A549 (cell line): ENCODE measurements around the gene CA11. TPM values are rescaled to one million over a fixed set of nuclear protein-coding genes. Genes with fewer than 3 reads are reported as not detected.

Experiments used
- ATAC-seq, 2 experiments: fragments of 200-7000 bp in 1 of 2; fragments of >200 bp in 1 of 2; cut with Nextera tagmentation in 1 of 2; cut with Tn5 transposase in 1 of 2; 3 replicates each; pipeline versions ENCODE4 v1.8.0 to v1.9.1; 2018 to 2020; ENCODE audit warnings: mild to moderate bottlenecking in 1 of 2, moderate library complexity in 1 of 2
- CTCF ChIA-PET: fragments of 300-600 bp; sonication (Branson Sonifier 250); formaldehyde crosslinking; extraction: SDS; loops from one replicate; lab custom pipeline; 2021; ENCODE audit warnings: antibody characterized with exemption, inconsistent platforms; lab: Yijun Ruan, JAX
- POLR2A ChIA-PET: fragments of 350-600 bp; formaldehyde crosslinking; extraction: SDS; loops from one replicate; lab custom pipeline; 2021; ENCODE audit warnings: antibody characterized with exemption, inconsistent platforms; lab: Yijun Ruan, JAX
- DNase-seq, 2 experiments: peaks; one replicate each; pipeline versions ENCODE4 v3.0.0 to v3.0.0-alpha.2; 2011 to 2016; ENCODE audit warnings: low read depth in 1 of 2, low spot score in 1 of 2
- FAIRE-seq: peaks from 2 replicates; lab custom pipeline; 2011; peaks lifted over from hg19 to GRCh38; lab: Jason Lieb, UNC
- H3K27ac ChIP-seq, 2 experiments: fragments of >200 bp; sonication (Bioruptor Twin); formaldehyde crosslinking; 3 replicates each; pipeline ENCODE4 v1.5.1; 2016 to 2017
- H3K4me1 ChIP-seq: fragments of >200 bp; sonication (Bioruptor Twin); formaldehyde crosslinking; 3 replicates; pipeline ENCODE4 v1.6.1; 2016
- H3K4me2 ChIP-seq: fragments of >200 bp; sonication (Bioruptor Twin); formaldehyde crosslinking; 3 replicates; pipeline ENCODE4 v1.6.1; 2016
- H3K4me3 ChIP-seq: fragments of >200 bp; sonication (Bioruptor Twin); formaldehyde crosslinking; 3 replicates; pipeline ENCODE4 v1.5.1; 2016
- H3K9me3 ChIP-seq: fragments of >200 bp; sonication (Bioruptor Twin); formaldehyde crosslinking; 3 replicates; pipeline ENCODE4 v1.6.1; 2016
- CBX2 ChIP-seq: fragments of 200-600 bp; sonication (generic); IDR thresholded peaks from 2 replicates; pipeline ENCODE4 v1.6.1; 2016; ENCODE audit warnings: low read depth, mild to moderate bottlenecking, borderline replicate concordance
- CBX8 ChIP-seq: fragments of 200-600 bp; sonication (generic); IDR thresholded peaks from 2 replicates; pipeline ENCODE4 v1.6.1; 2016
- CEBPB ChIP-seq, 2 experiments: fragments of >200 bp in 1 of 2; sonication (Bioruptor Twin) in 1 of 2; formaldehyde crosslinking in 1 of 2; IDR thresholded peaks; 2 replicates each; pipeline ENCODE4 v1.6.1; 2012 to 2016
- EP300 ChIP-seq, 2 experiments: fragments of >200 bp; sonication (Bioruptor Twin); formaldehyde crosslinking; IDR thresholded peaks; 2 replicates in 1 of 2; 3 replicates in 1 of 2; pipeline ENCODE4 v1.6.1; 2016 to 2017
- FOSL2 ChIP-seq, 2 experiments: fragments of 450-650 bp in 1 of 2; fragments of >200 bp in 1 of 2; sonication (Bioruptor Twin) in 1 of 2; formaldehyde crosslinking; IDR thresholded peaks; 2 replicates each; pipeline versions ENCODE4 v1.5.0 to v1.6.1; 2016 to 2020; ENCODE audit warnings: mild to moderate bottlenecking in 1 of 2, moderate library complexity in 1 of 2
- GATA3 ChIP-seq: IDR thresholded peaks from 2 replicates; pipeline ENCODE4 v1.6.1; 2012; ENCODE audit warnings: borderline replicate concordance
- HEYL ChIP-seq: fragments of 250-450 bp; sonication (Bioruptor Pico); IDR thresholded peaks from 2 replicates; pipeline ENCODE4 v1.8.0; 2021; ENCODE audit warnings: mild to moderate bottlenecking, moderate library complexity
- HOXB5 ChIP-seq: fragments of 250-450 bp; sonication (Bioruptor Pico); IDR thresholded peaks from 2 replicates; pipeline ENCODE4 v1.5.0; 2020; ENCODE audit warnings: mild to moderate bottlenecking, moderate library complexity
- MAFK ChIP-seq: fragments of 450-650 bp; IDR thresholded peaks from 2 replicates; pipeline ENCODE4 v1.6.1; 2014; ENCODE audit not compliant: partially characterized antibody
- MAZ ChIP-seq: fragments of 150-350 bp; IDR thresholded peaks from 2 replicates; pipeline ENCODE4 v1.6.1; 2014; ENCODE audit warnings: antibody characterized with exemption, low read depth, low read length, borderline replicate concordance
- MYC ChIP-seq: IDR thresholded peaks from 2 replicates; pipeline ENCODE4 v1.6.1; 2012; ENCODE audit warnings: mild to moderate bottlenecking, inconsistent platforms, low read length, improper control_type of control experiment, borderline replicate concordance
- NPAS2 ChIP-seq: fragments of 250-450 bp; sonication (Bioruptor Pico); IDR thresholded peaks from 2 replicates; pipeline ENCODE4 v1.8.0; 2022; ENCODE audit warnings: mild to moderate bottlenecking, moderate library complexity, borderline replicate concordance
- PHF8 ChIP-seq: fragments of 200-600 bp; sonication (generic); IDR thresholded peaks from 2 replicates; pipeline ENCODE4 v1.6.1; 2016; ENCODE audit warnings: low read depth, mild to moderate bottlenecking, antibody characterized with exemption, moderate library complexity, borderline replicate concordance
- POLR2A ChIP-seq: IDR thresholded peaks from 2 replicates; pipeline ENCODE4 v1.6.1; 2012; ENCODE audit warnings: mild to moderate bottlenecking, low read length
- RNF2 ChIP-seq: fragments of 200-600 bp; sonication (generic); IDR thresholded peaks from 2 replicates; pipeline ENCODE4 v1.6.1; 2016; ENCODE audit warnings: low read depth, mild to moderate bottlenecking, antibody characterized with exemption, moderate library complexity, borderline replicate concordance
- SREBF2 ChIP-seq: fragments of 450-650 bp; IDR thresholded peaks from 2 replicates; pipeline ENCODE4 v1.6.1; 2014; ENCODE audit warnings: mild to moderate bottlenecking, moderate library complexity
- TFCP2L1 ChIP-seq: fragments of 250-450 bp; sonication (Bioruptor Pico); IDR thresholded peaks from 2 replicates; pipeline ENCODE4 v1.5.0; 2021; ENCODE audit warnings: mild to moderate bottlenecking
- TP53 ChIP-seq: fragments of 250-450 bp; sonication (Bioruptor Pico); IDR thresholded peaks from 2 replicates; pipeline ENCODE4 v1.5.0; 2021; ENCODE audit warnings: mild to moderate bottlenecking, moderate library complexity
- ZNF302 ChIP-seq: fragments of 250-450 bp; sonication (Bioruptor Pico); IDR thresholded peaks from 2 replicates; pipeline ENCODE4 v1.9.0; 2021; ENCODE audit warnings: inconsistent platforms, mild to moderate bottlenecking, moderate library complexity
- ZSCAN20 ChIP-seq: fragments of 250-450 bp; sonication (Bioruptor Pico); IDR thresholded peaks from 2 replicates; pipeline ENCODE4 v1.8.0; 2022; ENCODE audit warnings: mild to moderate bottlenecking, moderate library complexity
- WGBS: methylation state at CpG from one replicate; pipeline ENCODE4 v1.1.6; 2017; ENCODE audit errors: missing lambda C conversion rate; 5-methylcytosine and 5-hydroxymethylcytosine counted together
- polyA plus RNA-seq, 4 experiments: library from polyadenylated mRNA; depleted of rRNA in 3 of 4; stranded (reverse); fragments of >200 nt; fragmentation: RNase III in 1 of 4; extraction: RNeasy Plus Mini Kit Qiagen cat#74134 plus additional on column Dnase treatment in 1 of 4; gene quantifications; 2 replicates in 3 of 4; 3 replicates in 1 of 4; pipeline ENCODE4 v1.2.3, GENCODE V29; 2011 to 2017
- TF ChIP-seq, protein P1 (sequence below): fragments of 450-650 bp; IDR thresholded peaks from 2 replicates; pipeline ENCODE4 v1.6.1; 2014; ENCODE audit warnings: antibody characterized with exemption
- TF ChIP-seq, protein P2 (sequence below): fragments of 150-350 bp; IDR thresholded peaks from 2 replicates; pipeline ENCODE4 v1.6.1; 2014; ENCODE audit warnings: low read depth, mild to moderate bottlenecking, low read length
- TF ChIP-seq, protein P3 (sequence below): fragments of 250-450 bp; sonication (Bioruptor Pico); IDR thresholded peaks from 2 replicates; pipeline ENCODE4 v1.5.0; 2021; ENCODE audit warnings: mild to moderate bottlenecking, moderate library complexity, borderline replicate concordance

The CA11 gene
- polyA plus RNA-seq, 2 of the 4 experiments (the other 2 are of a cell fraction): 9.8 to 21.0 TPM

DNA sequence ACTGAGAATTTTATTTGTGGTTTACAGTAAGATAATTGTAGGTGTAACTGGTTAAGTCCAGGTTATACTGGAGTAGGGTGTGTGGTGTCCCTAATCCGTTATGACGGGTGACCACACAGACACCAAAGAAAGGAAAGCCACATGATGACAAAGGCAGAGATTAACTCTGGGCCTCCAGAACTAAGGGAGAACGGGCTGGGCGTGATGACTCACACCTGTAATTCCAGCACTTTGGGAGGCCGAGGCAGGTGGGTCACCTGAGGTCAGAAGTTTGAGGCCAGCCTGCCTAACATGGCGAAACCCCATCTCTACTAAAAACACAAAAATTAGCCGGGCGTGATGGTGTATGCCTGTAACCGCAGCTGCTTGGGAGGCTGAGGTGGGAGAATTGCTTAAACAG, 39.6 kb upstream of the CA11 start:
- Histone ChIP-seq H3K4me1 (peaks cover 14% of the 10 kb centered on the region), H3K9me3 (no peaks in the 10 kb centered on the region), H3K4me3 (no peak overlapping the region), H3K27ac (no peak overlapping the region), H3K4me2 (no peak overlapping the region)
- DNase-seq (no peak), FAIRE-seq (no peak), ATAC-seq (peak in 1 of 2 experiments; percentile 47; a peak in 1 of 6 replicates)
- TF ChIP-seq FOSL2 (IDR thresholded peaks at IDR 0.05): no peak
- peak; percentile 53; the same call in 1 of the 2 replicates for TF ChIP-seq FOSL2 (CRISPR knock-in tag; IDR thresholded peaks at IDR 0.05)
- TF ChIP-seq CBX2: no peak
- WGBS: 76% methylated on average over 9 of the region's 9 CpGs
- ChIA-PET CTCF (interaction anchor here (1.5 to 14.0 kb wide), 3 partner anchors 10 to 53 kb away, joined by 5 to 151 read pairs (median 6); partner anchors contain the start of gene FUT2), POLR2A (no interaction called here)

GRCh38 chr19:48683349-48683748, 37.4 kb upstream of the CA11 start:
- 90% methylated on average over 11 of the region's 11 CpGs for WGBS
- H3K27ac ChIP-seq: no peak overlapping the region
- no peak for ATAC-seq
- H3K9me3 ChIP-seq: no peaks in the 10 kb centered on the region
- H3K4me2 ChIP-seq: no peak overlapping the region
- TF ChIP-seq POLR2A: no peak
- TF ChIP-seq SREBF2: no peak
- no peak for TF ChIP-seq TFCP2L1 (CRISPR knock-in tag)
- TF ChIP-seq NPAS2: no peak
- no peak for TF ChIP-seq MYC
- TF ChIP-seq CBX2: no peak
- no peak for TF ChIP-seq MAZ
- no peak for TF ChIP-seq CBX8
- TF ChIP-seq CEBPB (IDR thresholded peaks at IDR 0.05): no peak
- no peak for TF ChIP-seq ZNF302 (CRISPR knock-in tag)
- no peak for TF ChIP-seq EP300 (IDR thresholded peaks at IDR 0.05)
- TF ChIP-seq HEYL (CRISPR knock-in tag): no peak
- no peak for TF ChIP-seq PHF8
- TF ChIP-seq RNF2: no peak
- TF ChIP-seq MAFK: no peak
- TF ChIP-seq GATA3: no peak
- no peak for TF ChIP-seq TP53 (CRISPR knock-in tag)
- TF ChIP-seq, protein P1, sequence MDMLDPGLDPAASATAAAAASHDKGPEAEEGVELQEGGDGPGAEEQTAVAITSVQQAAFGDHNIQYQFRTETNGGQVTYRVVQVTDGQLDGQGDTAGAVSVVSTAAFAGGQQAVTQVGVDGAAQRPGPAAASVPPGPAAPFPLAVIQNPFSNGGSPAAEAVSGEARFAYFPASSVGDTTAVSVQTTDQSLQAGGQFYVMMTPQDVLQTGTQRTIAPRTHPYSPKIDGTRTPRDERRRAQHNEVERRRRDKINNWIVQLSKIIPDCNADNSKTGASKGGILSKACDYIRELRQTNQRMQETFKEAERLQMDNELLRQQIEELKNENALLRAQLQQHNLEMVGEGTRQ: no peak
- FAIRE-seq: no peak
- H3K4me1 ChIP-seq: peaks cover 14% of the 10 kb centered on the region
- POLR2A ChIA-PET: interaction anchor here (0.5 kb wide), 1 partner anchor 296 kb away, joined by 4 read pairs; no protein-coding TSS in a partner anchor
- H3K4me3 ChIP-seq: no peak overlapping the region
- no peak for DNase-seq
- CTCF ChIA-PET: interaction anchor here (0.6 to 14.0 kb wide), 6 partner anchors 7 to 456 kb away, joined by 3 to 151 read pairs (median 4); partner anchors contain the start of gene FUT2

DNA sequence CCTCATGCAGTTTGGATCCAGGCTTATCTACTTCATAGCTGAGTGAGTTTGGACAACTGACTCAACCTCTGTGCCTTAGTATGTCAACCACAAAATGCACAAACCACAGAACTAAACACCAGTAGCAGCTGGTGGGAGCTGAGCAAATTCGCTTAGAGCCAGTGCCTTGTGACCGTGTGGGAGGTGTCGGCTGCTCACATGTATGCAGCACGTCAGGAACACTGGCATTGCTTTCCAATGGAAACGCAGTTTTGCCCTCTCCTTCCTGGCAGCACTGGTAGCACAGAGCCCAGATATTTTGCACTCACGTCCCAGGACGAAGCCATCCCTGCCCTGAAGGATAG, 35.1 kb upstream of the CA11 start:
- DNase-seq (no peak), ATAC-seq (no peak; a peak in 1 of 6 replicates), FAIRE-seq (no peak)
- Histone ChIP-seq H3K9me3 (no peaks in the 10 kb centered on the region), H3K27ac (no peak overlapping the region), H3K4me2 (no peak overlapping the region), H3K4me1 (peaks cover 14% of the 10 kb centered on the region), H3K4me3 (no peak overlapping the region)
- no peak for TF ChIP-seq RNF2
- TF ChIP-seq CEBPB (IDR thresholded peaks at IDR 0.05): no peak
- TF ChIP-seq, protein P2, sequence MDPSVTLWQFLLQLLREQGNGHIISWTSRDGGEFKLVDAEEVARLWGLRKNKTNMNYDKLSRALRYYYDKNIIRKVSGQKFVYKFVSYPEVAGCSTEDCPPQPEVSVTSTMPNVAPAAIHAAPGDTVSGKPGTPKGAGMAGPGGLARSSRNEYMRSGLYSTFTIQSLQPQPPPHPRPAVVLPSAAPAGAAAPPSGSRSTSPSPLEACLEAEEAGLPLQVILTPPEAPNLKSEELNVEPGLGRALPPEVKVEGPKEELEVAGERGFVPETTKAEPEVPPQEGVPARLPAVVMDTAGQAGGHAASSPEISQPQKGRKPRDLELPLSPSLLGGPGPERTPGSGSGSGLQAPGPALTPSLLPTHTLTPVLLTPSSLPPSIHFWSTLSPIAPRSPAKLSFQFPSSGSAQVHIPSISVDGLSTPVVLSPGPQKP: no peak
- TF ChIP-seq HOXB5: no peak
- TF ChIP-seq, protein P3, sequence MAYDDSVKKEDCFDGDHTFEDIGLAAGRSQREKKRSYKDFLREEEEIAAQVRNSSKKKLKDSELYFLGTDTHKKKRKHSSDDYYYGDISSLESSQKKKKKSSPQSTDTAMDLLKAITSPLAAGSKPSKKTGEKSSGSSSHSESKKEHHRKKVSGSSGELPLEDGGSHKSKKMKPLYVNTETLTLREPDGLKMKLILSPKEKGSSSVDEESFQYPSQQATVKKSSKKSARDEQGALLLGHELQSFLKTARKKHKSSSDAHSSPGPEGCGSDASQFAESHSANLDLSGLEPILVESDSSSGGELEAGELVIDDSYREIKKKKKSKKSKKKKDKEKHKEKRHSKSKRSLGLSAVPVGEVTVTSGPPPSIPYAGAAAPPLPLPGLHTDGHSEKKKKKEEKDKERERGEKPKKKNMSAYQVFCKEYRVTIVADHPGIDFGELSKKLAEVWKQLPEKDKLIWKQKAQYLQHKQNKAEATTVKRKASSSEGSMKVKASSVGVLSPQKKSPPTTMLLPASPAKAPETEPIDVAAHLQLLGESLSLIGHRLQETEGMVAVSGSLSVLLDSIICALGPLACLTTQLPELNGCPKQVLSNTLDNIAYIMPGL: no peak
- TF ChIP-seq NPAS2: no peak
- no peak for TF ChIP-seq ZSCAN20 (CRISPR knock-in tag)
- CTCF ChIA-PET: interaction anchor here (0.6 to 1.6 kb wide), 6 partner anchors 27 to 160 kb away, joined by 3 to 4 read pairs (median 3); no protein-coding TSS in a partner anchor
- 74% methylated on average over 7 of the region's 7 CpGs for WGBS
- POLR2A ChIA-PET: no interaction called here
